H1 (cell line): ENCODE measurements around the gene RAD9A. TPM values are rescaled to one million over a fixed set of nuclear protein-coding genes. Genes with fewer than 3 reads are reported as not detected.

Source experiments
- CTCF ChIA-PET: fragments of 300-600 bp; sonication (Branson Sonifier 250); formaldehyde crosslinking; loops from one replicate; lab custom pipeline; 2021; ENCODE audit not compliant: partially characterized antibody; lab: Charles Lee
- POLR2A ChIA-PET: fragments of 300-600 bp; sonication (Branson Sonifier 250); formaldehyde crosslinking; loops from one replicate; lab custom pipeline; 2021; ENCODE audit warnings: inconsistent platforms; ENCODE audit not compliant: partially characterized antibody; lab: Charles Lee
- DNase-seq, 2 experiments: peaks; one replicate each; pipeline versions ENCODE4 v3.0.0 to v3.0.0-alpha.2; 2010 to 2022; ENCODE audit warnings: low spot score in 2 of 2, low read depth in 1 of 2, mixed read lengths in 1 of 2
- FAIRE-seq: peaks from 2 replicates; lab custom pipeline; 2011; peaks lifted over from hg19 to GRCh38; lab: Jason Lieb, UNC
- H2AFZ ChIP-seq: 2 replicates; pipeline ENCODE4 v1.8.1; 2012; ENCODE audit warnings: low read length, inconsistent platforms
- H2AK5ac ChIP-seq: 2 replicates; pipeline ENCODE4 v1.6.1; 2013; ENCODE audit warnings: low read depth, low read length
- H2BK120ac ChIP-seq: replicated peaks from 2 replicates; pipeline ENCODE3; 2013; ENCODE audit warnings: low read depth, low read length, inconsistent platforms
- H2BK12ac ChIP-seq: 2 replicates; pipeline ENCODE4 v1.6.1; 2013; ENCODE audit warnings: low read depth, low read length
- H2BK15ac ChIP-seq: 2 replicates; pipeline ENCODE4 v1.6.1; 2013; ENCODE audit warnings: low read length
- H2BK20ac ChIP-seq: 2 replicates; pipeline ENCODE4 v1.6.1; 2013; ENCODE audit warnings: low read length
- H2BK5ac ChIP-seq: 2 replicates; pipeline ENCODE4 v1.6.1; 2013; ENCODE audit warnings: low read depth, low read length
- H3K14ac ChIP-seq: 2 replicates; pipeline ENCODE4 v1.6.1; 2013; ENCODE audit warnings: inconsistent platforms; ENCODE audit not compliant: insufficient read length
- H3K18ac ChIP-seq: 2 replicates; pipeline ENCODE4 v1.6.1; 2013; ENCODE audit warnings: low read length; ENCODE audit errors: extremely low read depth
- H3K23ac ChIP-seq: 2 replicates; pipeline ENCODE4 v1.6.1; 2013; ENCODE audit warnings: inconsistent platforms; ENCODE audit not compliant: insufficient read length
- H3K23me2 ChIP-seq: 2 replicates; pipeline ENCODE4 v1.6.1; 2013; ENCODE audit warnings: low read depth, low read length
- H3K27ac ChIP-seq: 2 replicates; pipeline ENCODE4 v1.6.1; 2011; ENCODE audit warnings: low read depth, low read length, inconsistent platforms
- H3K27me3 ChIP-seq, 4 experiments: replicated peaks in 1 of 4; 1 replicate in 1 of 4; 2 replicates in 3 of 4; pipeline versions ENCODE4 v1.6.1 to v1.8.1; 2011 to 2013; ENCODE audit warnings: low read length in 3 of 4, mild to moderate bottlenecking in 3 of 4, inconsistent platforms in 2 of 4, mixed read lengths in 2 of 4, moderate library complexity in 1 of 4; ENCODE audit not compliant: control insufficient read depth in 3 of 4, insufficient read depth in 3 of 4; ENCODE audit errors: extremely low read depth in 1 of 4
- H3K36me3 ChIP-seq, 4 experiments: 2 replicates each; pipeline versions ENCODE4 v1.6.1 to v1.8.1; 2011 to 2013; ENCODE audit warnings: mild to moderate bottlenecking in 4 of 4, low read length in 3 of 4, moderate library complexity in 2 of 4, control low read depth in 1 of 4, inconsistent platforms in 1 of 4; ENCODE audit not compliant: insufficient read depth in 4 of 4, control insufficient read depth in 2 of 4
- H3K4ac ChIP-seq: replicated peaks from 2 replicates; pipeline ENCODE3; 2013; ENCODE audit warnings: low read length, low read depth, mixed read lengths, inconsistent platforms; ENCODE audit not compliant: insufficient read length
- H3K4me1 ChIP-seq, 4 experiments: replicated peaks in 1 of 4; 1 replicate in 1 of 4; 2 replicates in 3 of 4; pipeline versions ENCODE4 v1.6.1 to v1.8.1; 2011 to 2013; ENCODE audit warnings: low read length in 3 of 4, inconsistent platforms in 2 of 4, mixed read lengths in 1 of 4; ENCODE audit not compliant: insufficient read depth in 4 of 4, control insufficient read depth in 3 of 4
- H3K4me2 ChIP-seq, 2 experiments: 2 replicates each; pipeline versions ENCODE4 v1.6.1 to v1.8.1; 2011 to 2013; ENCODE audit warnings: low read depth in 2 of 2, low read length in 2 of 2, control low read depth in 1 of 2, inconsistent platforms in 1 of 2, mild to moderate bottlenecking in 1 of 2; ENCODE audit not compliant: insufficient read depth in 1 of 2
- H3K4me3 ChIP-seq, 4 experiments: fragments of 200-600, 300-600 bp in 1 of 4; sonication (generic), shearing (Covaris generic), sonication (Bioruptor Twin) in 1 of 4; 2 replicates each; pipeline versions ENCODE4 v1.5.1 to v1.8.1; 2011 to 2016; ENCODE audit warnings: low read length in 4 of 4, low read depth in 3 of 4, control low read depth in 2 of 4, inconsistent platforms in 2 of 4, mild to moderate bottlenecking in 2 of 4, mixed read lengths in 1 of 4, moderate library complexity in 1 of 4; ENCODE audit not compliant: insufficient read depth in 2 of 4; ENCODE audit errors: extremely low read depth in 1 of 4
- H3K56ac ChIP-seq: replicated peaks from 2 replicates; pipeline ENCODE3; 2013; ENCODE audit warnings: low read depth, mild to moderate bottlenecking, mixed read lengths, low read length, inconsistent platforms; ENCODE audit not compliant: insufficient read length
- H3K79me1 ChIP-seq: 2 replicates; pipeline ENCODE4 v1.6.1; 2013; ENCODE audit warnings: low read depth, low read length, control low read depth
- H3K79me2 ChIP-seq, 2 experiments: 2 replicates each; pipeline versions ENCODE4 v1.6.1 to v1.8.1; 2012 to 2013; ENCODE audit warnings: low read length in 2 of 2, mild to moderate bottlenecking in 2 of 2, inconsistent platforms in 1 of 2; ENCODE audit not compliant: insufficient read depth in 2 of 2, control insufficient read depth in 1 of 2
- H3K9ac ChIP-seq, 4 experiments: replicated peaks in 1 of 4; 1 replicate in 1 of 4; 2 replicates in 3 of 4; pipeline versions ENCODE4 v1.6.1 to v1.8.1; 2011 to 2013; ENCODE audit warnings: low read depth in 3 of 4, low read length in 3 of 4, control low read depth in 2 of 4, mild to moderate bottlenecking in 2 of 4, moderate library complexity in 2 of 4, inconsistent platforms in 1 of 4; ENCODE audit errors: extremely low read depth in 1 of 4
- H3K9me3 ChIP-seq, 2 experiments: 2 replicates each; pipeline versions ENCODE4 v1.6.1 to v1.8.1; 2012 to 2013; ENCODE audit warnings: mild to moderate bottlenecking in 2 of 2, moderate library complexity in 2 of 2, control low read depth in 1 of 2, inconsistent platforms in 1 of 2, low read depth in 1 of 2, low read length in 1 of 2, mixed read lengths in 1 of 2; ENCODE audit not compliant: insufficient read depth in 2 of 2
- H4K20me1 ChIP-seq, 2 experiments: replicated peaks in 1 of 2; 2 replicates each; pipeline versions ENCODE3 to v1.8.1; 2011 to 2013; ENCODE audit warnings: inconsistent platforms in 2 of 2, low read length in 2 of 2, mild to moderate bottlenecking in 1 of 2; ENCODE audit not compliant: insufficient read depth in 2 of 2, control insufficient read depth in 1 of 2
- H4K5ac ChIP-seq: 2 replicates; pipeline ENCODE4 v1.6.1; 2013; ENCODE audit warnings: low read length, low read depth, mixed read lengths, inconsistent platforms; ENCODE audit not compliant: insufficient read length
- H4K8ac ChIP-seq: 2 replicates; pipeline ENCODE4 v1.8.0; 2013; ENCODE audit warnings: mild to moderate bottlenecking, moderate library complexity, low read length, inconsistent platforms; ENCODE audit not compliant: insufficient read depth; ENCODE audit errors: extremely low read depth
- H4K91ac ChIP-seq: replicated peaks from 2 replicates; pipeline ENCODE3; 2013; ENCODE audit warnings: low read length, mixed read lengths, inconsistent platforms; ENCODE audit not compliant: insufficient read length
- CBX5 ChIP-seq: fragments of 300-800, 300-1000 bp; sonication (generic); IDR thresholded peaks from 2 replicates; pipeline ENCODE4 v1.7.1; 2016; ENCODE audit warnings: antibody characterized with exemption, low read length, low read depth
- CEBPB ChIP-seq: IDR thresholded peaks from 2 replicates; pipeline ENCODE4 v1.6.1; 2012; ENCODE audit warnings: low read depth, low read length
- CHD1 ChIP-seq: IDR thresholded peaks from 2 replicates; pipeline ENCODE4 v1.6.1; 2012; ENCODE audit warnings: low read depth, low read length, improper control_type of control experiment
- EGR1 ChIP-seq: IDR thresholded peaks from 2 replicates; pipeline ENCODE4 v1.6.1; 2011; ENCODE audit warnings: low read depth, low read length, borderline replicate concordance
- EP300 ChIP-seq, 2 experiments: IDR thresholded peaks; 1 replicate in 1 of 2; 2 replicates in 1 of 2; pipeline ENCODE4 v1.6.1; 2011 to 2012; ENCODE audit warnings: low read depth in 2 of 2, low read length in 2 of 2, mild to moderate bottlenecking in 2 of 2, borderline replicate concordance in 1 of 2, inconsistent platforms in 1 of 2, moderate library complexity in 1 of 2
- MAFK ChIP-seq: IDR thresholded peaks from 2 replicates; pipeline ENCODE4 v1.6.1; 2012; ENCODE audit warnings: low read depth, mild to moderate bottlenecking, improper control_type of control experiment, low read length
- PHF8 ChIP-seq: fragments of 200-600 bp; sonication (generic); conservative IDR thresholded peaks from 2 replicates; pipeline ENCODE4 v1.7.1; 2012; ENCODE audit warnings: low read depth, mild to moderate bottlenecking, inconsistent platforms, low read length, moderate library complexity
- RBBP5 ChIP-seq: IDR thresholded peaks from 2 replicates; pipeline ENCODE4 v1.7.1; 2012; ENCODE audit warnings: low read depth, mild to moderate bottlenecking, inconsistent platforms, low read length, moderate library complexity, borderline replicate concordance
- SIN3A ChIP-seq, 2 experiments: IDR thresholded peaks in 1 of 2; conservative IDR thresholded peaks in 1 of 2; 2 replicates each; pipeline ENCODE4 v1.6.1; 2011 to 2012; ENCODE audit warnings: low read length in 2 of 2, improper control_type of control experiment in 1 of 2, low read depth in 1 of 2, mild to moderate bottlenecking in 1 of 2
- TAF1 ChIP-seq: IDR thresholded peaks from 2 replicates; pipeline ENCODE4 v1.6.1; 2011; ENCODE audit warnings: mild to moderate bottlenecking, low read depth, low read length
- WGBS, 2 experiments: shearing (Covaris generic) in 1 of 2; methylation state at CpG; one replicate each; pipeline versions ENCODE4 v1.1.6 to v1.1.7; 2013 to 2015; ENCODE audit warnings: low lambda C conversion rate in 2 of 2, mixed read lengths in 2 of 2, inconsistent platforms in 1 of 2, low coverage in 1 of 2, missing lambda C conversion rate in 1 of 2; ENCODE audit not compliant: insufficient replicate concordance in 2 of 2, insufficient coverage in 1 of 2, insufficient read length in 1 of 2; ENCODE audit errors: extremely low coverage in 1 of 2, missing lambda C conversion rate in 1 of 2; 5-methylcytosine and 5-hydroxymethylcytosine counted together
- polyA plus RNA-seq, 7 experiments: library from polyadenylated mRNA; depleted of rRNA in 3 of 7; stranded (reverse) in 5 of 7; unstranded in 2 of 7; fragments of >200 nt in 5 of 7; fragments of 200-250 nt in 2 of 7; gene quantifications; 1 replicate in 5 of 7; 2 replicates in 1 of 7; 4 replicates in 1 of 7; pipeline versions ENCODE4 v1.2.1 to v1.2.3, GENCODE V29; 2011 to 2013; ENCODE audit warnings: missing spikeins in 2 of 7, mixed read lengths in 2 of 7
- total RNA-seq: library from RNA; stranded (reverse); fragmentation: NEBNext Ultra II Directional; extraction: Animal tissue kit (Norgen Biotek cat#: 25700); gene quantifications from 2 replicates; pipeline ENCODE4 v1.2.1, GENCODE V29; 2021

The RAD9A gene
- total and polyA plus RNA-seq, 2 of the 8 experiments (the other 6 are each of a cell fraction or from before 2014, with no cell fraction given) = 22.2 to 25.5 TPM

DNA sequence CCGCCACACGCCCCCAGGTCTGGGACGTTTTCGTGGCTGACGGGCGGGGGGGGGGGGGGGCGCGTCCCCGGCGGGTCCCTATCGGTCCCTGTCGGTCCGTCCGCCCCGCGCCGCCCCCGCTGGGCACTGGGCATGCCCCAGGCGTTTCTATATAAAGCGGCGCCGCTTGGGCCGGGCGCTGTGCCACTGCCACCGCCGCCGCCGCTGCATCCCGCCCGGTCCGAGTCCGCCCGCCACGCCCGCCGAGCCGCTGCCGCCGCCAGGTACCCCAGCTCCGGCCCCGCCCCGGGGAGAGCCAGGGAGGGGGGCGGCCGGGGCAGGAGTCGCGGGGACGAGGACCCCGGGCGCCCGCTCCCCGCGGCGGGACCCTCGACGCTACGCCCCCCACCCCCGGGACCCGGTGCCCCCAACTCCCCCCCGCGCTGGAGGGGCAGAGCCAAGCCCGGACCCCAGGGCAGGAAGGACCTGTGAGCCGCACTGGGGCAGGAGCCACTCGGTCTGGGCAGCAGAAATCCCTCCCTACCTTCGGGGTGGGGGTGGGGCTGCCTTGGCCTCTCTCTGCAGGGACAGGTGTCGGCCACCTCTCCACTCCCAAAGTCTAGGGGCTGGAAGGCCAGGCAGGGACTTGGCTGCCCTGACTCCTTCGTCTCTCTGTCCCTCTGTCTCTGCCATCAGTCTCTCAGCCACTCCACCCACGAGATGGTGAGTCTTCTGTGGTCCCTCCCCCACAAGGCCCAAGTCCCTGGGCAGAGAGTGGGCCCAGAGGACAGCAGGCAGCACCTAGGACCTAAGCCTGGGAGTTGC, 23.9 kb downstream of the RAD9A start, which contains the start of gene CARNS1:
CARNS1 (plus strand) TSS at position 178 of the 804 bp plus-strand sequence; CDS start at position 700, 522 bp downstream.
- Histone ChIP-seq H4K91ac (no peak within 1 kb of the TSS), H2BK12ac (0 out of 2 replicates have a peak within 1 kb of the TSS, but pooled peaks have one; percentile 68), H3K79me2 (no peaks in the 10 kb centered on the region), H3K18ac (peak within 1 kb of the TSS; percentile 73; the same call in 1 of the 2 replicates), H3K4me3 (peak within 1 kb of the TSS; percentile 39 to 67 (median 45)), H3K23ac (no peak within 1 kb of the TSS), H2BK120ac (no peak within 1 kb of the TSS), H4K5ac (no peak within 1 kb of the TSS), H2AFZ (0 out of 2 replicates have a peak within 1 kb of the TSS, but pooled peaks have one; percentile 80), H2BK20ac (peak within 1 kb of the TSS; percentile 48; the same call in 1 of the 2 replicates), H2BK5ac (no peak within 1 kb of the TSS; the same call in 1 of the 2 replicates), H2BK15ac (peak within 1 kb of the TSS; percentile 99; the same call in 1 of the 2 replicates), H3K79me1 (no peaks in the 10 kb centered on the region), H2AK5ac (peak within 1 kb of the TSS; percentile 93; the same call in 1 of the 2 replicates), H4K8ac (no peak within 1 kb of the TSS; the same call in none of the 2 replicates), H4K20me1 (peaks cover 0 to 3% of the 10 kb centered on the region in 2 experiments), H3K27me3 (peaks cover 0 to 23% (median 10%) of the 10 kb centered on the region in 4 experiments; a peak in 5 of 7 replicates), H3K4ac (peak within 1 kb of the TSS; percentile 46), H3K9ac (no peak within 1 kb of the TSS; a peak in 1 of 7 replicates), H3K14ac (no peak within 1 kb of the TSS), H3K23me2 (peaks cover 7% of the 10 kb centered on the region; the same call in 1 of the 2 replicates), H3K9me3 (no peaks in the 10 kb centered on the region), H3K36me3 (no peaks in the 10 kb centered on the region), H3K56ac (no peak within 1 kb of the TSS), H3K4me2 (peak within 1 kb of the TSS; percentile 86 to 92), H3K4me1 (peaks cover 4 to 17% (median 11%) of the 10 kb centered on the region in 4 experiments), H3K27ac (no peak within 1 kb of the TSS)
- DNase-seq (no peak), FAIRE-seq (no peak)
- CTCF ChIA-PET = interaction anchor here (1.4 to 1.8 kb wide), 3 partner anchors 9 to 64 kb away, joined by 4 to 5 read pairs (median 4); no protein-coding TSS in a partner anchor
- POLR2A ChIA-PET = interaction anchor here (0.9 to 10.2 kb wide), 7 partner anchors 10 to 65 kb away, joined by 3 to 104 read pairs (median 3); partner anchors contain the start of genes PTPRCAP, RAD9A and TBC1D10C
- 58% methylated on average over 2 of the region's 67 CpGs; no CpG with 5 or more reads in 1 of the 2 experiments for WGBS, 2 experiments
- TF ChIP-seq SIN3A (conservative IDR thresholded peaks at IDR 0.05 in 1 of 2, IDR thresholded peaks at IDR 0.05 in 1 of 2; ENCODE audit: low read depth in 1 of 2, low read length in 2 of 2) = no peak; a peak in 1 of 4 replicates
- TF ChIP-seq CEBPB = no peak
- TF ChIP-seq CBX5 = no peak
- TF ChIP-seq RBBP5 = no peak
- TF ChIP-seq PHF8 = no peak
- TF ChIP-seq MAFK = no peak
- no peak for TF ChIP-seq CHD1
- no peak for TF ChIP-seq TAF1
- TF ChIP-seq EP300 (IDR thresholded peaks at IDR 0.05; ENCODE audit: borderline replicate concordance in 1 of 2, low read depth in 2 of 2, low read length in 2 of 2) = no peak
- TF ChIP-seq EGR1 = no peak
